PC-3 (cell line): ENCODE results near the gene FSIP1. TPM values are rescaled to one million over a fixed set of nuclear protein-coding genes. Genes with fewer than 3 reads are reported as not detected.

Experiments
- ATAC-seq: fragments of 200-7000 bp; cut with Tn5 transposase; 2 replicates; pipeline ENCODE4 v1.9.1; 2020; ENCODE audit warnings: mild to moderate bottlenecking, moderate library complexity
- BruUV-seq: library from RNA; stranded (reverse); fragments of 400-500 nt; replicated peaks from 2 replicates; lab custom pipeline; 2021; lab: Mats Ljungman, UMichigan
- CTCF ChIA-PET: fragments of 300-600 bp; sonication (Branson Sonifier 250); formaldehyde crosslinking; loops from one replicate; lab custom pipeline; 2022; ENCODE audit warnings: antibody characterized with exemption; lab: Charles Lee
- POLR2A ChIA-PET: fragments of 300-600 bp; sonication (Branson Sonifier 250); formaldehyde crosslinking; loops from one replicate; lab custom pipeline; 2022; ENCODE audit warnings: antibody characterized with exemption; ENCODE audit not compliant: unreplicated experiment; lab: Charles Lee
- DNase-seq: peaks from one replicate; pipeline ENCODE4 v3.0.0-alpha.2; 2015
- H2AFZ ChIP-seq: fragments of 300-600 bp; sonication (generic); 2 replicates; pipeline ENCODE4 v1.6.0; 2016; ENCODE audit warnings: antibody characterized with exemption, low read length
- H3F3A ChIP-seq: fragments of 300-600 bp; sonication (generic); one replicate; pipeline ENCODE4 v1.6.0; 2017; ENCODE audit warnings: antibody characterized with exemption, low read length, control low read depth, mild to moderate bottlenecking; ENCODE audit not compliant: unreplicated experiment
- H3K27ac ChIP-seq: fragments of 300-600 bp; sonication (generic); 2 replicates; pipeline ENCODE4 v1.5.1; 2016; ENCODE audit warnings: mild to moderate bottlenecking, low read length
- H3K27me3 ChIP-seq: fragments of 300-600 bp; sonication (generic); 2 replicates; pipeline ENCODE4 v1.6.1; 2016; ENCODE audit warnings: low read length, mixed read lengths
- H3K36me3 ChIP-seq: fragments of 300-600 bp; sonication (generic); 2 replicates; pipeline ENCODE4 v1.6.1; 2016; ENCODE audit warnings: low read depth, mixed run types, low read length, mixed read lengths
- H3K4me1 ChIP-seq: fragments of 300-600 bp; sonication (generic); 2 replicates; pipeline ENCODE4 v1.5.1; 2016; ENCODE audit warnings: low read length; ENCODE audit not compliant: insufficient read depth
- H3K4me2 ChIP-seq: fragments of 300-600 bp; sonication (generic); 2 replicates; pipeline ENCODE4 v1.6.0; 2016; ENCODE audit warnings: low read length
- H3K4me3 ChIP-seq: fragments of 300-600 bp; sonication (generic); 2 replicates; pipeline ENCODE4 v1.5.1; 2016; ENCODE audit warnings: mild to moderate bottlenecking, low read length, mixed read lengths
- H3K79me2 ChIP-seq: fragments of 300-600 bp; sonication (generic); 2 replicates; pipeline ENCODE4 v1.6.1; 2017; ENCODE audit warnings: low read length, mixed read lengths
- H3K9ac ChIP-seq: fragments of 300-600 bp; sonication (generic); 2 replicates; pipeline ENCODE4 v1.6.0; 2016; ENCODE audit warnings: mild to moderate bottlenecking, low read length
- H3K9me2 ChIP-seq: fragments of 300-600 bp; sonication (generic); replicated peaks from 2 replicates; pipeline ENCODE4 v1.6.1; 2016; ENCODE audit warnings: mixed run types, low read length, mixed read lengths
- H3K9me3 ChIP-seq: fragments of 300-600 bp; sonication (generic); 2 replicates; pipeline ENCODE4 v1.6.1; 2016; ENCODE audit warnings: low read length, mixed read lengths
- H4K20me1 ChIP-seq: fragments of 300-600 bp; sonication (generic); 2 replicates; pipeline ENCODE4 v1.6.1; 2016; ENCODE audit warnings: low read length, mixed read lengths
- CTCF ChIP-seq: fragments of 300-600 bp; sonication (generic); conservative IDR thresholded peaks from 2 replicates; pipeline ENCODE4 v1.5.1; 2017; ENCODE audit warnings: antibody characterized with exemption, low read depth, mild to moderate bottlenecking, low read length
- EZH2 ChIP-seq: fragments of 300-600 bp; sonication (generic); IDR thresholded peaks from one replicate; pipeline ENCODE4 v1.6.1; 2017; ENCODE audit warnings: antibody characterized with exemption, mild to moderate bottlenecking, low read length; ENCODE audit not compliant: unreplicated experiment
- EZH2phosphoT487 ChIP-seq: fragments of 300-600 bp; sonication (generic); IDR thresholded peaks from 2 replicates; pipeline ENCODE4 v1.6.1; 2018; ENCODE audit warnings: mild to moderate bottlenecking, antibody characterized with exemption, low read length, borderline replicate concordance
- intact Hi-C: fragments of 100-400 bp; cut with micrococcal nuclease; formaldehyde crosslinking; loops from 2 replicates; pipeline ENCODE4 v1.9.0; 2023
- total RNA-seq: library from RNA; depleted of rRNA; stranded (reverse); fragments of >200 nt; gene quantifications from 2 replicates; pipeline ENCODE4 v1.2.3, GENCODE V29; 2014

The FSIP1 gene
- total RNA-seq, 1 experiment from 2014 or later = 0.07 TPM

- no peak overlapping the region for H3K9ac ChIP-seq
- intact Hi-C loops = loop anchor here (1.0 to 2.0 kb wide), 3 partner anchors 31 to 130 kb away; no protein-coding TSS in a partner anchor
- no peaks in the 10 kb centered on the region for H3K9me2 ChIP-seq
- ATAC-seq (peak; percentile 81), DNase-seq (peak; percentile 65)
- H4K20me1 ChIP-seq = no peaks in the 10 kb centered on the region
- TF ChIP-seq EZH2phosphoT487 = no peak
- TF ChIP-seq EZH2 = no peak
- peak; percentile 74 for TF ChIP-seq CTCF
- H3K36me3 ChIP-seq = no peaks in the 10 kb centered on the region
- H2AFZ ChIP-seq = 0 out of 2 replicates have a peak overlapping the region, but pooled peaks have one; percentile 50
- no peaks in the 10 kb centered on the region for H3K4me1 ChIP-seq
- ChIA-PET POLR2A (no interaction called here), CTCF (interaction anchor here (1.0 kb wide), 1 partner anchor 73 kb away, joined by 4 read pairs; no protein-coding TSS in a partner anchor)
- H3K27me3 ChIP-seq = no peaks in the 10 kb centered on the region
- H3F3A ChIP-seq = no peaks in the 10 kb centered on the region
- H3K27ac ChIP-seq = no peak overlapping the region
- no TSS peak for BruUV-seq
- H3K79me2 ChIP-seq = no peaks in the 10 kb centered on the region
- no peak overlapping the region for H3K4me2 ChIP-seq
- H3K9me3 ChIP-seq = no peaks in the 10 kb centered on the region
- H3K4me3 ChIP-seq = no peak overlapping the region
Observed at GRCh38 chr15:39801641-39802309, 19.1 kb upstream of the FSIP1 start.

- Histone ChIP-seq H3K9me3 (no peaks in the 10 kb centered on the region), H3K4me3 (no peak overlapping the region), H3K9ac (no peak overlapping the region), H3K36me3 (no peaks in the 10 kb centered on the region), H3K27ac (no peak overlapping the region), H3K4me1 (no peaks in the 10 kb centered on the region), H3K27me3 (no peaks in the 10 kb centered on the region), H4K20me1 (no peaks in the 10 kb centered on the region), H3K79me2 (no peaks in the 10 kb centered on the region), H3K4me2 (no peak overlapping the region), H3F3A (no peaks in the 10 kb centered on the region), H2AFZ (no peak overlapping the region), H3K9me2 (no peaks in the 10 kb centered on the region)
- ChIA-PET POLR2A (interaction anchor here (0.6 kb wide), 1 partner anchor 14 kb away, joined by 4 read pairs; no protein-coding TSS in a partner anchor), CTCF (no interaction called here)
- TSS peak; percentile 10 for BruUV-seq
- no peak for DNase-seq
- TF ChIP-seq EZH2 = no peak
- no peak for TF ChIP-seq CTCF
- TF ChIP-seq EZH2phosphoT487 = no peak
- intact Hi-C loops = no loop called here
- ATAC-seq = no peak
Observed at GRCh38 chr15:39799552-39800011, 16.9 kb upstream of the FSIP1 start.

GRCh38 chr15:39798382-39798781, 15.7 kb upstream of the FSIP1 start:
- Histone ChIP-seq H3K4me1 (no peaks in the 10 kb centered on the region), H3F3A (no peaks in the 10 kb centered on the region), H3K4me3 (no peak overlapping the region), H3K9ac (no peak overlapping the region), H2AFZ (no peak overlapping the region), H3K36me3 (no peaks in the 10 kb centered on the region), H3K9me2 (no peaks in the 10 kb centered on the region), H3K27me3 (no peaks in the 10 kb centered on the region), H3K4me2 (no peak overlapping the region), H3K79me2 (no peaks in the 10 kb centered on the region), H4K20me1 (no peaks in the 10 kb centered on the region), H3K27ac (no peak overlapping the region), H3K9me3 (no peaks in the 10 kb centered on the region)
- TF ChIP-seq EZH2phosphoT487 (no peak), EZH2 (no peak), CTCF (no peak)
- ChIA-PET POLR2A (no interaction called here), CTCF (no interaction called here)
- intact Hi-C loops = no loop called here
- no peak for DNase-seq
- no TSS peak for BruUV-seq
- no peak for ATAC-seq
